Suprapubic skin (tissue), 4 donors: Measurements from ENCODE around the gene STEAP4. TPM values are rescaled to one million over a fixed set of nuclear protein-coding genes. Genes with fewer than 3 reads are reported as not detected.
"Not testable (repeated sequence)": the region's sequence is repeated elsewhere in the genome, so short reads cannot be mapped to it uniquely, and the experiment has no call there.

ENCODE experiments used
- DNase-seq, 2 donors: peaks; one replicate each; pipeline ENCODE4 v3.0.0-alpha.2; 2019; ENCODE audit warnings: low spot score in 2 of 2
- H3K27ac ChIP-seq: fragments of 200-600 bp; sonication (generic); one replicate; pipeline ENCODE4 v1.5.1; 2019
- H3K27me3 ChIP-seq: fragments of 200-600 bp; sonication (generic); one replicate; pipeline ENCODE4 v1.5.1; 2019
- H3K36me3 ChIP-seq: fragments of 200-600 bp; sonication (generic); one replicate; pipeline ENCODE4 v1.5.1; 2019
- H3K4me1 ChIP-seq: fragments of 200-600 bp; sonication (generic); one replicate; pipeline ENCODE4 v1.5.1; 2019
- H3K4me3 ChIP-seq: fragments of 200-600 bp; sonication (generic); one replicate; pipeline ENCODE4 v1.5.1; 2019; ENCODE audit warnings: mild to moderate bottlenecking
- H3K9me3 ChIP-seq: fragments of 200-600 bp; sonication (generic); one replicate; pipeline ENCODE4 v1.5.1; 2019
- CTCF ChIP-seq, 2 donors: fragments of 200-600 bp in 1 of 2; fragments of 450-650 bp in 1 of 2; sonication (generic) in 1 of 2; IDR thresholded peaks; one replicate each; pipeline ENCODE4 v1.5.1; 2016 to 2019; ENCODE audit warnings: antibody characterized with exemption in 2 of 2, mild to moderate bottlenecking in 1 of 2, moderate library complexity in 1 of 2
- EP300 ChIP-seq: sonication (generic); formaldehyde crosslinking; IDR thresholded peaks from one replicate; pipeline ENCODE4 v1.6.1; 2017; ENCODE audit warnings: antibody characterized with exemption
- POLR2A ChIP-seq, 2 donors: fragments of 450-650 bp; IDR thresholded peaks; one replicate each; pipeline ENCODE4 v1.6.1; 2017; ENCODE audit warnings: antibody characterized with exemption in 2 of 2, mild to moderate bottlenecking in 2 of 2, moderate library complexity in 2 of 2
- POLR2AphosphoS5 ChIP-seq, 3 donors: sonication (generic); formaldehyde crosslinking; IDR thresholded peaks; one replicate each; pipeline ENCODE4 v1.6.1; 2017; ENCODE audit warnings: antibody characterized with exemption in 3 of 3
- WGBS: methylation state at CpG from one replicate; pipeline ENCODE4 v1.1.5; 2018; 5-methylcytosine and 5-hydroxymethylcytosine counted together
- total RNA-seq, 4 donors: library from RNA; depleted of rRNA; stranded (reverse); fragments of >200 nt; gene quantifications; one replicate each; pipeline ENCODE4 v1.1.0, GENCODE V29; 2016

STEAP4 gene
- total RNA-seq, 4 donors from 2014 or later: 19.3 to 33.0 (median 24.2) TPM

DNA sequence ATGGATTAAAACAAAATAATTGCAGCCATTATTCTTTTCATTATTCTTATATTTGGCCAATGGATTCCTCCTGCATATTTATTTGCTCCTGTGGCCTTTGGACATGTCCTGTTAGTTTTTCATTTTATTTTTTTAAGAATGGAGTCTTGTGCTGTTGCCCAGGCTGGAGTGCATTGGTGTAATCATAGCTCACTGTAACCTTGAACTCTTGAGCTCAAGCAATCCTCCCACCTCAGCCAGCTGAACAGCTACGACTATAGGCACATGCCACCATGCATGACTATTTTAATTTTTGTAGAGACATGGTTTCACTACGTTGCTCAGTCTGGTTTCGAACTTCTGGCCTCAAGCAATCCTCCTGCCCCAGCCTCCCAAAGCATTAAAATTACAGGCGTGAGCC, 44.1 kb downstream of the STEAP4 start:
- Histone ChIP-seq H3K27me3 (no peaks in the 10 kb centered on the region), H3K27ac (no peak overlapping the region), H3K9me3 (no peaks in the 10 kb centered on the region), H3K4me3 (no peak overlapping the region), H3K4me1 (no peaks in the 10 kb centered on the region), H3K36me3 (no peaks in the 10 kb centered on the region)
- DNase-seq: no peak
- WGBS: 96% methylated on average over 4 of the region's 4 CpGs
- TF ChIP-seq EP300: no peak
- TF ChIP-seq CTCF (IDR thresholded peaks at IDR 0.05): no peak
- TF ChIP-seq POLR2AphosphoS5 (IDR thresholded peaks at IDR 0.05): no peak
- TF ChIP-seq POLR2A (IDR thresholded peaks at IDR 0.05): no peak

DNA sequence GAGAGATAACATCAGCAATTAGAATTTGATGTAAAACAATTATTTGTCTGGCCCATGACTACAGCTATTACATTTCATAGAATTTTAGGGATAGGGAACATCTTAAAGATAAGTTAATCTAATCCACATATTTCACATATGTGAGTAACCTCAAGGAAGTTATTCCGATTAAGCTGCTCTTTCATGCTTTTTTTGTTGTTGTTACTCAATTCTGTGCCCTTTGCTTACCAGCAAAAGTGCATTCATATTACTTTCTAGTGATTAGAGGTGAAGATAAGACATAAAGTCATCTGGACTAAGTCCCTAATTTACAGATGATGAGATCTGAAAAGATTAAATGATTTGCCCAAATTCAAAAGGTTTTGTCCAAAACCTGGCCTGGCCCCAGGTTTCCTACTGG, 46.0 kb downstream of the STEAP4 start:
- Histone ChIP-seq H3K27me3 (no peaks in the 10 kb centered on the region), H3K4me1 (no peaks in the 10 kb centered on the region), H3K4me3 (no peak overlapping the region), H3K9me3 (no peaks in the 10 kb centered on the region), H3K36me3 (no peaks in the 10 kb centered on the region), H3K27ac (no peak overlapping the region)
- DNase-seq: no peak
- 81% methylated on average over 1 of the region's 1 CpG for WGBS
- no peak for TF ChIP-seq EP300
- TF ChIP-seq POLR2AphosphoS5 (IDR thresholded peaks at IDR 0.05): no peak
- TF ChIP-seq POLR2A (IDR thresholded peaks at IDR 0.05): no peak

DNA sequence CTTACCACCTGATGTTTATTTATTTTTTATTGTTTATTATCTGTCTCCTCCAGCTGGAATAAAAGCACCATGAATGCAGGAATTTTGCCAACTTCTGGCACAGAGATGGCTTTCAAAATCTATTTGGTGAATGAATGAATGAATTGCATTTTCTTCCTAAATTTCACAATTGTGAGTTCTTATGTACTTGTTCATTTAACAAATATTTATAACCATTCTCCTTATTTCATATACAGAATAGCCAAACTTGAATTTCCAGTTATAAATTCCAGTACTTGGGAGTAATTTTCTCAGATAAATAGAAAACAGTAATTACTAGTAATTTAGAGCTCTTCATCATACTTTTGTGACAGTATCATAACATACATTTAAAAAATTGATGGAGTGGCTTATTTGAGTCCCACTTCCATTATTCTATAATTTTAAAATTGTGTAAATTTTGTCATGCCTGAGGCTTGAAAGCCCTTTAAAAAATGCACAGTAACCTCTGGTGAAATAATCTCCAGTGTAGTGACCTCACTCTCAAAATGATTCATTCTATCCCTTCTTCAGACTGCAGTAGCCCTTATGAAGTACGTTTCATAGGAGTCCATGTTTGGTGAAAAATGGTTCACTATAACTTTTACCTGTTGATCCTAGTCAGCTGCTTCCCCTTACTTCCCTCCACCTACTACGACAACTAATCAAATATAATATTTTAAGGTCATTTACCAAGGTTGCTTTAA, 46.9 kb downstream of the STEAP4 start:
- WGBS: 75% methylated on average over 2 of the region's 2 CpGs
- Histone ChIP-seq H3K27me3 (no peaks in the 10 kb centered on the region), H3K36me3 (no peaks in the 10 kb centered on the region), H3K4me1 (no peaks in the 10 kb centered on the region), H3K9me3 (no peaks in the 10 kb centered on the region), H3K27ac (no peak overlapping the region), H3K4me3 (no peak overlapping the region)
- no peak for TF ChIP-seq POLR2AphosphoS5 (IDR thresholded peaks at IDR 0.05)
- no peak for DNase-seq

DNA sequence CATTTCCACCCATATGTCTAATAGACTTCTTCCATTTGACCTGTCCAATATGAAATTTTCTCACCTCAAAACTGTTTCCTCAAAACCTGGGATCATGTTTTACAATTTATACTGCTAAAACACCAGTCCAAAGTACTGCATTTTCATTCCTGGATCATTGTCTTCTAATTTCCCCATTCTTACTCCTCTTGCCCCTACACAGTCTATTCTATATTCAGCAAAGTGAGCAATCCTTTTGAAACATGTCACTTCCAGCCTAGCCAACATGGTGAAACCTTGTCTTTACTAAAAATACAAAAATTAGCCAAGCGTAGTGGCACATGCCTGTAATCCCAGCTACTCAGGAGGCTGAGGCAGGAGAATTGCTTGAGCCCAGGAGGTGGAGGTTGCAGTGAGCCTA, 48.4 kb downstream of the STEAP4 start:
- not testable (repeated sequence) for H3K4me3 ChIP-seq, H3K27ac ChIP-seq, H3K36me3 ChIP-seq, H3K27me3 ChIP-seq, DNase-seq, H3K4me1 ChIP-seq
- peaks cover 10% of the 10 kb centered on the region for H3K9me3 ChIP-seq
- WGBS: 100% methylated on average over 1 of the region's 1 CpG

DNA sequence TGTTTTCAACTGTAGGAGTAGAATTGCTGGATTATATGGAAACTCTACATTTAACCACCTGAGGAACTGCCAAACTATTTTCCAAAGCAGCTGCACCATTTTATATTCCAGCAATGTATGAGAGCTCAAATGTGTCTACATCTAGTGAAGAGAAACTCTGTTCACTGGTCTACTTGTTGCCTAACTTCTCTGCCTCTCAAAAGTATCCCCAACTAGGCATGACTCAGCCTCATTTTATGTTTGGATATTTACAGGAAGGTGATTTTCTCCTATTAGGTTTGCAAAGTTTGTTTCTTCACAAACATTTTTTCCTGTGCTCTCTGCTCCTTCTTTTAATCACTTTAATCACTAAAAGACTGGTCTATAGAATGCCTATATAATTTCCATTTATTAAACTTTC, 49.8 kb downstream of the STEAP4 start:
- DNase-seq: no peak
- Histone ChIP-seq H3K9me3 (peaks cover 12% of the 10 kb centered on the region), H3K27ac (no peak overlapping the region), H3K4me3 (no peak overlapping the region), H3K27me3 (no peaks in the 10 kb centered on the region), H3K36me3 (no peaks in the 10 kb centered on the region), H3K4me1 (no peaks in the 10 kb centered on the region)
- TF ChIP-seq POLR2A (IDR thresholded peaks at IDR 0.05) (no peak), POLR2AphosphoS5 (IDR thresholded peaks at IDR 0.05) (no peak), CTCF (IDR thresholded peaks at IDR 0.05) (no peak), EP300 (no peak)

- Histone ChIP-seq H3K9me3 (peaks cover 14% of the 10 kb centered on the region), H3K27ac (no peak overlapping the region), H3K4me3 (no peak overlapping the region), H3K27me3 (no peaks in the 10 kb centered on the region), H3K4me1 (no peaks in the 10 kb centered on the region), H3K36me3 (no peaks in the 10 kb centered on the region)
- DNase-seq: no peak
- 100% methylated on average over 2 of the region's 2 CpGs for WGBS
- no peak for TF ChIP-seq CTCF (IDR thresholded peaks at IDR 0.05)
- TF ChIP-seq EP300: no peak
- no peak for TF ChIP-seq POLR2AphosphoS5 (IDR thresholded peaks at IDR 0.05)
- TF ChIP-seq POLR2A (IDR thresholded peaks at IDR 0.05): no peak
Measured at GRCh38 chr7:88254721-88255424, 51.8 kb downstream of the STEAP4 start.
